Measurements from ENCODE around the gene RIPOR2. TPM values are rescaled to one million over a fixed set of nuclear protein-coding genes. Genes with fewer than 3 reads are reported as not detected.
"Not testable (repeated sequence)": the region's sequence is repeated elsewhere in the genome, so short reads cannot be mapped to it uniquely, and the experiment has no call there.

Gene RIPOR2
- polyA plus RNA-seq, 3 donors from 2014 or later: 262 to 392 (median 334) TPM

GRCh38 chr6:24948261-24948660, 12.5 kb upstream of the RIPOR2 start:
- not testable (repeated sequence) for DNase-seq; H3K27me3 Mint-ChIP-seq (ENCODE audit: low read depth in 3 of 3)
- H3K9me3 Mint-ChIP-seq: peaks cover 13 to 17% (median 15%) of the 10 kb centered on the region in 6 donors
- H3K36me3 Mint-ChIP-seq: peaks cover 23 to 30% (median 29%) of the 10 kb centered on the region in 3 donors
- H3K4me1 Mint-ChIP-seq: peaks cover 71 to 93% of the 10 kb centered on the region in 2 donors
- H3K4me3 Mint-ChIP-seq: peak overlapping the region; percentile 56 to 87 (median 79)
- peak overlapping the region; percentile 94 to 99 (median 96) for H3K27ac Mint-ChIP-seq

- Mint-ChIP-seq H3K27me3 (ENCODE audit: low read depth in 3 of 3) (peaks cover 0 to 7% (median 0%) of the 10 kb centered on the region in 3 donors), H3K4me3 (peak overlapping the region; percentile 56 to 87 (median 79)), H3K36me3 (peaks cover 23 to 34% (median 30%) of the 10 kb centered on the region in 3 donors), H3K4me1 (peaks cover 71 to 93% of the 10 kb centered on the region in 2 donors), H3K9me3 (peaks cover 14 to 18% (median 16%) of the 10 kb centered on the region in 6 donors), H3K27ac (peak overlapping the region; percentile 94 to 99 (median 96))
- DNase-seq: no peak
These were observed 11.9 kb upstream of the RIPOR2 start for GRCh38 chr6:24947636-24948035.

GRCh38 chr6:24945054-24945453, 9.3 kb upstream of the RIPOR2 start:
- Mint-ChIP-seq H3K27ac (peak overlapping the region in 2 of 6 donors; percentile 38 to 54), H3K4me3 (no peak overlapping the region), H3K27me3 (ENCODE audit: low read depth in 3 of 3) (peaks cover 0 to 5% (median 0%) of the 10 kb centered on the region in 3 donors), H3K4me1 (peaks cover 64 to 93% of the 10 kb centered on the region in 2 donors), H3K9me3 (peaks cover 14 to 19% (median 16%) of the 10 kb centered on the region in 6 donors), H3K36me3 (peaks cover 23 to 38% (median 30%) of the 10 kb centered on the region in 3 donors)
- DNase-seq: no peak

GRCh38 chr6:24943774-24944173, 8.0 kb upstream of the RIPOR2 start:
- Mint-ChIP-seq H3K27ac (peak overlapping the region in 2 of 6 donors; percentile 3 to 29), H3K27me3 (ENCODE audit: low read depth in 3 of 3) (peaks cover 0 to 5% (median 0%) of the 10 kb centered on the region in 3 donors), H3K4me1 (peaks cover 60 to 93% of the 10 kb centered on the region in 2 donors), H3K9me3 (peaks cover 14 to 19% (median 16%) of the 10 kb centered on the region in 6 donors), H3K36me3 (peaks cover 23 to 44% (median 30%) of the 10 kb centered on the region in 3 donors), H3K4me3 (no peak overlapping the region)
- DNase-seq: no peak

GRCh38 chr6:24940311-24940917, 4.7 kb upstream of the RIPOR2 start:
- peaks cover 0 to 10% (median 3%) of the 10 kb centered on the region in 3 donors for H3K27me3 Mint-ChIP-seq (ENCODE audit: low read depth in 3 of 3)
- no peak for DNase-seq

GRCh38 chr6:24936641-24937317, 1.0 kb upstream of the RIPOR2 start:
- H3K27ac Mint-ChIP-seq: peak overlapping the region; percentile 76 to 98 (median 90)
- DNase-seq: peak in 1 of 3 donors; percentile 46
- H3K9me3 Mint-ChIP-seq: peaks cover 0 to 2% (median 0%) of the 10 kb centered on the region in 6 donors
- peaks cover 0 to 17% (median 7%) of the 10 kb centered on the region in 3 donors for H3K27me3 Mint-ChIP-seq (ENCODE audit: low read depth in 3 of 3)
- H3K4me3 Mint-ChIP-seq: peak overlapping the region; percentile 99 to 100 (median 99)
- H3K4me1 Mint-ChIP-seq: peaks cover 66 to 78% of the 10 kb centered on the region in 2 donors
- H3K36me3 Mint-ChIP-seq: peaks cover under 1 to 28% (median 5%) of the 10 kb centered on the region in 3 donors

More at GRCh38 chr6:24940311-24940917, 4.7 kb upstream of the RIPOR2 start:
- peaks cover 15 to 35% (median 19%) of the 10 kb centered on the region in 3 donors for H3K36me3 Mint-ChIP-seq
- H3K27ac Mint-ChIP-seq: peak overlapping the region in 4 of 6 donors; percentile 17 to 87 (median 52)
- H3K9me3 Mint-ChIP-seq: peaks cover 13 to 18% (median 15%) of the 10 kb centered on the region in 6 donors
- peaks cover 67 to 96% of the 10 kb centered on the region in 2 donors for H3K4me1 Mint-ChIP-seq
- peak overlapping the region in 4 of 5 donors; percentile 15 to 44 (median 26) for H3K4me3 Mint-ChIP-seq

- peaks cover 0 to 17% (median 9%) of the 10 kb centered on the region in 3 donors for H3K27me3 Mint-ChIP-seq (ENCODE audit: low read depth in 3 of 3)
- H3K9me3 Mint-ChIP-seq: no peaks in the 10 kb centered on the region
- peak overlapping the region; percentile 99 to 100 (median 99) for H3K4me3 Mint-ChIP-seq
- H3K27ac Mint-ChIP-seq: peak overlapping the region; percentile 76 to 98 (median 90)
- peaks cover 71 to 78% of the 10 kb centered on the region in 2 donors for H3K4me1 Mint-ChIP-seq
- peak; percentile 61 to 63 (median 62) for DNase-seq
- peaks cover 16 to 39% (median 17%) of the 10 kb centered on the region in 3 donors for H3K36me3 Mint-ChIP-seq
These were observed 1.8 kb downstream of the RIPOR2 start for GRCh38 chr6:24933868-24934401.

GRCh38 chr6:24933266-24933665, 2.5 kb downstream of the RIPOR2 start:
- peak overlapping the region; percentile 76 to 98 (median 90) for H3K27ac Mint-ChIP-seq
- peak overlapping the region; percentile 99 to 100 (median 99) for H3K4me3 Mint-ChIP-seq
- H3K36me3 Mint-ChIP-seq: peaks cover 16 to 39% (median 17%) of the 10 kb centered on the region in 3 donors
- H3K9me3 Mint-ChIP-seq: no peaks in the 10 kb centered on the region
- H3K27me3 Mint-ChIP-seq (ENCODE audit: low read depth in 3 of 3): peaks cover 0 to 20% (median 9%) of the 10 kb centered on the region in 3 donors
- DNase-seq: no peak
- H3K4me1 Mint-ChIP-seq: peaks cover 74 to 78% of the 10 kb centered on the region in 2 donors

GRCh38 chr6:24932832-24933231, 2.9 kb downstream of the RIPOR2 start:
- peaks cover 16 to 39% (median 17%) of the 10 kb centered on the region in 3 donors for H3K36me3 Mint-ChIP-seq
- H3K9me3 Mint-ChIP-seq: no peaks in the 10 kb centered on the region
- H3K4me1 Mint-ChIP-seq: peaks cover 74 to 78% of the 10 kb centered on the region in 2 donors
- H3K4me3 Mint-ChIP-seq: peak overlapping the region; percentile 99 to 100 (median 99)
- peak overlapping the region; percentile 76 to 98 (median 90) for H3K27ac Mint-ChIP-seq
- no peak for DNase-seq
- peaks cover 0 to 20% (median 9%) of the 10 kb centered on the region in 3 donors for H3K27me3 Mint-ChIP-seq (ENCODE audit: low read depth in 3 of 3)

- H3K4me3 Mint-ChIP-seq: peak overlapping the region; percentile 99 to 100 (median 99)
- DNase-seq: no peak
- peaks cover 0 to 5% (median 2%) of the 10 kb centered on the region in 6 donors for H3K9me3 Mint-ChIP-seq
- peak overlapping the region; percentile 76 to 98 (median 90) for H3K27ac Mint-ChIP-seq
- H3K36me3 Mint-ChIP-seq: peaks cover 22 to 45% (median 23%) of the 10 kb centered on the region in 3 donors
- peaks cover 74 to 78% of the 10 kb centered on the region in 2 donors for H3K4me1 Mint-ChIP-seq
- H3K27me3 Mint-ChIP-seq (ENCODE audit: low read depth in 3 of 3): peaks cover 6 to 26% (median 15%) of the 10 kb centered on the region in 3 donors
These were observed 3.8 kb downstream of the RIPOR2 start for GRCh38 chr6:24931718-24932691.

GRCh38 chr6:24931296-24931695, 4.5 kb downstream of the RIPOR2 start:
- Mint-ChIP-seq H3K27ac (peak overlapping the region; percentile 76 to 98 (median 90)), H3K4me3 (peak overlapping the region; percentile 99 to 100 (median 99)), H3K27me3 (ENCODE audit: low read depth in 3 of 3) (peaks cover 8 to 27% (median 21%) of the 10 kb centered on the region in 3 donors), H3K36me3 (peaks cover 22 to 45% (median 23%) of the 10 kb centered on the region in 3 donors), H3K9me3 (peaks cover 0 to 5% (median 2%) of the 10 kb centered on the region in 6 donors), H3K4me1 (peaks cover 72 to 78% of the 10 kb centered on the region in 2 donors)
- no peak for DNase-seq

GRCh38 chr6:24930431-24930871, 5.3 kb downstream of the RIPOR2 start:
- Mint-ChIP-seq H3K4me3 (peak overlapping the region; percentile 99 to 100 (median 99)), H3K27ac (peak overlapping the region; percentile 76 to 98 (median 97)), H3K4me1 (peaks cover 74 to 79% of the 10 kb centered on the region in 2 donors), H3K9me3 (peaks cover 0 to 5% (median 2%) of the 10 kb centered on the region in 6 donors), H3K27me3 (ENCODE audit: low read depth in 3 of 3) (peaks cover 11 to 27% (median 21%) of the 10 kb centered on the region in 3 donors), H3K36me3 (peaks cover 22 to 47% (median 23%) of the 10 kb centered on the region in 3 donors)
- DNase-seq: no peak

Measured in immature natural killer cell (primary cell).